ENCODE data around the gene DET1. TPM values are rescaled to one million over a fixed set of nuclear protein-coding genes. Genes with fewer than 3 reads are reported as not detected.

DET1 gene
- polyA plus RNA-seq, 1 donor from 2014 or later, result 12.9 TPM

DNA sequence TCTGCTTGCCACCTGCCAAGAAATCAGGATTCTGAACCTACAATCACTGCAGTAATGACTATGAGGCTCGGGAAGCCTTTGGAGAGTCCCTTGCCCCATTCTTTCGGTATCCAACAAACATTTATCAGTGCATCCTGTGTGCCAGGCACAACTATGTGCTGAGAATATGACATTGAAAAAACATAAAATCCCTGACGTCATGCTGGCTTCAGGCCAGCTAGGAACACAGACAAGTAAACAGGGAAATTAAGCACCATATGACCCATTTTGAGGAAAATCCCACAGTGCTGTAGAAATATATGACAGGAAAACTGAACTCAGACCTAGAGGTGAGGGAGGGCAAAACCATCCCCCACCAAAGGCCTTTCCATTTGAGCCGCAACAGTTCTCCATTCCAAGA lies 34.1 kb upstream of the DET1 start:
- no peak overlapping the region for H3K4me2 ChIP-seq (ENCODE audit: low read length)
- H3K36me3 ChIP-seq (ENCODE audit: insufficient read depth, low read length), result no peaks in the 10 kb centered on the region
- no peaks in the 10 kb centered on the region for H3K9me3 ChIP-seq (ENCODE audit: low read length)
- H3K79me2 ChIP-seq (replicated peaks; ENCODE audit: insufficient read depth, low read length), result no peaks in the 10 kb centered on the region
- H2AFZ ChIP-seq (ENCODE audit: low read depth, low read length), result no peak overlapping the region
- H3K4me3 ChIP-seq (ENCODE audit: low read length), result no peak overlapping the region
- no peaks in the 10 kb centered on the region for H3F3A ChIP-seq (ENCODE audit: insufficient read depth, low read length, poor library complexity, severe bottlenecking)
- no peaks in the 10 kb centered on the region for H3K27me3 ChIP-seq (ENCODE audit: insufficient read depth, low read depth, low read length)
- no peak for TF ChIP-seq POLR2AphosphoS5 (IDR thresholded peaks at IDR 0.05)
- no peak for TF ChIP-seq RAD21 (conservative IDR thresholded peaks at IDR 0.05)
- TF ChIP-seq SMC3 (conservative IDR thresholded peaks at IDR 0.05; ENCODE audit: poor library complexity), result no peak
- TF ChIP-seq MXI1 (conservative IDR thresholded peaks at IDR 0.05; ENCODE audit: poor library complexity, severe bottlenecking), result no peak
- TF ChIP-seq, protein P1, sequence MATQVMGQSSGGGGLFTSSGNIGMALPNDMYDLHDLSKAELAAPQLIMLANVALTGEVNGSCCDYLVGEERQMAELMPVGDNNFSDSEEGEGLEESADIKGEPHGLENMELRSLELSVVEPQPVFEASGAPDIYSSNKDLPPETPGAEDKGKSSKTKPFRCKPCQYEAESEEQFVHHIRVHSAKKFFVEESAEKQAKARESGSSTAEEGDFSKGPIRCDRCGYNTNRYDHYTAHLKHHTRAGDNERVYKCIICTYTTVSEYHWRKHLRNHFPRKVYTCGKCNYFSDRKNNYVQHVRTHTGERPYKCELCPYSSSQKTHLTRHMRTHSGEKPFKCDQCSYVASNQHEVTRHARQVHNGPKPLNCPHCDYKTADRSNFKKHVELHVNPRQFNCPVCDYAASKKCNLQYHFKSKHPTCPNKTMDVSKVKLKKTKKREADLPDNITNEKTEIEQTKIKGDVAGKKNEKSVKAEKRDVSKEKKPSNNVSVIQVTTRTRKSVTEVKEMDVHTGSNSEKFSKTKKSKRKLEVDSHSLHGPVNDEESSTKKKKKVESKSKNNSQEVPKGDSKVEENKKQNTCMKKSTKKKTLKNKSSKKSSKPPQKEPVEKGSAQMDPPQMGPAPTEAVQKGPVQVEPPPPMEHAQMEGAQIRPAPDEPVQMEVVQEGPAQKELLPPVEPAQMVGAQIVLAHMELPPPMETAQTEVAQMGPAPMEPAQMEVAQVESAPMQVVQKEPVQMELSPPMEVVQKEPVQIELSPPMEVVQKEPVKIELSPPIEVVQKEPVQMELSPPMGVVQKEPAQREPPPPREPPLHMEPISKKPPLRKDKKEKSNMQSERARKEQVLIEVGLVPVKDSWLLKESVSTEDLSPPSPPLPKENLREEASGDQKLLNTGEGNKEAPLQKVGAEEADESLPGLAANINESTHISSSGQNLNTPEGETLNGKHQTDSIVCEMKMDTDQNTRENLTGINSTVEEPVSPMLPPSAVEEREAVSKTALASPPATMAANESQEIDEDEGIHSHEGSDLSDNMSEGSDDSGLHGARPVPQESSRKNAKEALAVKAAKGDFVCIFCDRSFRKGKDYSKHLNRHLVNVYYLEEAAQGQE (IDR thresholded peaks at IDR 0.05; ENCODE audit: borderline replicate concordance), result no peak
- no peak for TF ChIP-seq TAF1 (IDR thresholded peaks at IDR 0.05; ENCODE audit: low read depth)
- TF ChIP-seq EP300 (conservative IDR thresholded peaks at IDR 0.05; ENCODE audit: poor library complexity, severe bottlenecking), result no peak
- TF ChIP-seq, protein P2, sequence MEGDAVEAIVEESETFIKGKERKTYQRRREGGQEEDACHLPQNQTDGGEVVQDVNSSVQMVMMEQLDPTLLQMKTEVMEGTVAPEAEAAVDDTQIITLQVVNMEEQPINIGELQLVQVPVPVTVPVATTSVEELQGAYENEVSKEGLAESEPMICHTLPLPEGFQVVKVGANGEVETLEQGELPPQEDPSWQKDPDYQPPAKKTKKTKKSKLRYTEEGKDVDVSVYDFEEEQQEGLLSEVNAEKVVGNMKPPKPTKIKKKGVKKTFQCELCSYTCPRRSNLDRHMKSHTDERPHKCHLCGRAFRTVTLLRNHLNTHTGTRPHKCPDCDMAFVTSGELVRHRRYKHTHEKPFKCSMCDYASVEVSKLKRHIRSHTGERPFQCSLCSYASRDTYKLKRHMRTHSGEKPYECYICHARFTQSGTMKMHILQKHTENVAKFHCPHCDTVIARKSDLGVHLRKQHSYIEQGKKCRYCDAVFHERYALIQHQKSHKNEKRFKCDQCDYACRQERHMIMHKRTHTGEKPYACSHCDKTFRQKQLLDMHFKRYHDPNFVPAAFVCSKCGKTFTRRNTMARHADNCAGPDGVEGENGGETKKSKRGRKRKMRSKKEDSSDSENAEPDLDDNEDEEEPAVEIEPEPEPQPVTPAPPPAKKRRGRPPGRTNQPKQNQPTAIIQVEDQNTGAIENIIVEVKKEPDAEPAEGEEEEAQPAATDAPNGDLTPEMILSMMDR (IDR thresholded peaks at IDR 0.05; ENCODE audit: poor library complexity, severe bottlenecking), result no peak
- TF ChIP-seq EZH2 (IDR thresholded peaks at IDR 0.05; ENCODE audit: borderline replicate concordance, insufficient read depth, low read length, poor library complexity, severe bottlenecking), result no peak
- H3K9me2 ChIP-seq (ENCODE audit: insufficient read depth, low read length), result no peaks in the 10 kb centered on the region
- no peak overlapping the region for H3K27ac ChIP-seq (ENCODE audit: low read length)
- H3K9ac ChIP-seq (ENCODE audit: low read length), result no peak overlapping the region
- no peaks in the 10 kb centered on the region for H4K20me1 ChIP-seq (ENCODE audit: insufficient read depth)

DNA sequence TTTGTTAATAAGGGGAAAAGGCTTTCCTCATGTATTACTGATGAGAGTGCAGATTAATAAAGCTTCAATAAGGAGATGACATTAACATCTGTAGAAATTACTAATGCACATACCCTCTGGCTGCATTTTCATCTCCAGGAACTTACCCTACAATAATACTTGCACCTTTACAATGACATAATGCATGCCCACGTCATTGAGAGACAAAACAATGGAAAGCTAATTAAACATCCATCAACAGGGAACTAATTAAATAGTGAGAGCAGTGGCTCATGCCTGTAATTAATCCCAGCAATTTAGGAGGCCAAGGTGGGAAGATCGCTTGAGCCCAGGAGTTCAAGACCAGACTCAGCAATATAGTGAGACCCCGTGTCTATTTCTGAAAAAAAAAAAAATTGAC lies 32.8 kb upstream of the DET1 start:
- Histone ChIP-seq H3K4me2 (ENCODE audit: low read length) (no peak overlapping the region), H3K27me3 (ENCODE audit: insufficient read depth, low read depth, low read length) (no peaks in the 10 kb centered on the region), H3K9me3 (ENCODE audit: low read length) (no peaks in the 10 kb centered on the region), H3K9ac (ENCODE audit: low read length) (no peak overlapping the region), H4K20me1 (ENCODE audit: insufficient read depth) (no peaks in the 10 kb centered on the region), H3F3A (ENCODE audit: insufficient read depth, low read length, poor library complexity, severe bottlenecking) (no peaks in the 10 kb centered on the region), H2AFZ (ENCODE audit: low read depth, low read length) (no peak overlapping the region), H3K9me2 (ENCODE audit: insufficient read depth, low read length) (no peaks in the 10 kb centered on the region), H3K79me2 (replicated peaks; ENCODE audit: insufficient read depth, low read length) (no peaks in the 10 kb centered on the region), H3K4me3 (ENCODE audit: low read length) (no peak overlapping the region), H3K27ac (ENCODE audit: low read length) (no peak overlapping the region), H3K36me3 (ENCODE audit: insufficient read depth, low read length) (no peaks in the 10 kb centered on the region)
- TF ChIP-seq SMC3 (conservative IDR thresholded peaks at IDR 0.05; ENCODE audit: poor library complexity) (no peak), EZH2 (IDR thresholded peaks at IDR 0.05; ENCODE audit: borderline replicate concordance, insufficient read depth, low read length, poor library complexity, severe bottlenecking) (no peak), TAF1 (IDR thresholded peaks at IDR 0.05; ENCODE audit: low read depth) (no peak), EP300 (conservative IDR thresholded peaks at IDR 0.05; ENCODE audit: poor library complexity, severe bottlenecking) (no peak), MXI1 (conservative IDR thresholded peaks at IDR 0.05; ENCODE audit: poor library complexity, severe bottlenecking) (no peak)
- TF ChIP-seq, protein P1 (IDR thresholded peaks at IDR 0.05; ENCODE audit: borderline replicate concordance), result no peak
- TF ChIP-seq, protein P2 (IDR thresholded peaks at IDR 0.05; ENCODE audit: poor library complexity, severe bottlenecking), result no peak

Measured in neural cell (in vitro differentiated cells).